K562 (cell line): ENCODE results near the gene INO80E. TPM values are rescaled to one million over a fixed set of nuclear protein-coding genes. Genes with fewer than 3 reads are reported as not detected.

Experiments used
- ATAC-seq: fragments of 200-7000 bp; cut with Tn5 transposase; 3 replicates; pipeline ENCODE4 v1.9.1; 2020; ENCODE audit warnings: moderate library complexity
- BruUV-seq: library from RNA; stranded (reverse); fragments of 400-500 nt; replicated peaks from 2 replicates; lab custom pipeline; 2021; lab: Mats Ljungman, UMichigan
- CTCF ChIA-PET: fragments of 300-600 bp; formaldehyde crosslinking; extraction: SDS; loops from one replicate; lab custom pipeline; 2021; ENCODE audit warnings: low intra/inter-chr PET ratio; lab: Yijun Ruan, JAX
- POLR2A ChIA-PET: fragments of 300-600, 350-650 bp; sonication (Branson Sonifier 250); formaldehyde crosslinking; extraction: SDS; loops from one replicate; lab custom pipeline; 2021; ENCODE audit warnings: antibody characterized with exemption, inconsistent platforms; lab: Yijun Ruan, JAX
- DNase-seq, 4 experiments: peaks; one replicate each; pipeline versions ENCODE4 v3.0.0 to v3.0.0-alpha.2; 2011 to 2018; ENCODE audit warnings: low spot score in 3 of 4, mixed read lengths in 3 of 4; ENCODE audit errors: extremely low read depth in 1 of 4
- FAIRE-seq: peaks from 2 replicates; lab custom pipeline; 2011; peaks lifted over from hg19 to GRCh38; lab: Jason Lieb, UNC
- H2AFZ ChIP-seq: 2 replicates; pipeline ENCODE4 v1.6.0; 2011; ENCODE audit warnings: low read depth, low read length, control low read depth, inconsistent platforms
- H3K27ac ChIP-seq: fragments of 200-600 bp; 3 replicates; pipeline ENCODE4 v1.8.0; 2011; ENCODE audit warnings: low read depth, mild to moderate bottlenecking, control low read depth, inconsistent platforms, low read length, moderate library complexity, mixed read lengths; ENCODE audit errors: extremely low read depth
- H3K27me3 ChIP-seq, 2 experiments: fragments of 300-600 bp in 1 of 2; 2 replicates in 1 of 2; 3 replicates in 1 of 2; pipeline versions ENCODE4 v1.6.0 to v1.8.0; 2011; ENCODE audit warnings: inconsistent platforms in 2 of 2, low read length in 2 of 2, mild to moderate bottlenecking in 1 of 2, mixed read lengths in 1 of 2, moderate library complexity in 1 of 2; ENCODE audit not compliant: control insufficient read depth in 2 of 2, insufficient read depth in 2 of 2
- H3K36me3 ChIP-seq: fragments of 300-600 bp; 3 replicates; pipeline ENCODE4 v1.8.0; 2011; ENCODE audit warnings: mild to moderate bottlenecking, low read length, inconsistent platforms; ENCODE audit not compliant: control insufficient read depth, insufficient read depth
- H3K4me1 ChIP-seq, 2 experiments: fragments of 200-600 bp in 1 of 2; replicated peaks in 1 of 2; 2 replicates in 1 of 2; 3 replicates in 1 of 2; pipeline versions ENCODE4 v1.5.1 to v1.8.0; 2011; ENCODE audit warnings: inconsistent platforms in 2 of 2, low read length in 2 of 2, mild to moderate bottlenecking in 1 of 2, mixed read lengths in 1 of 2, moderate library complexity in 1 of 2; ENCODE audit not compliant: control insufficient read depth in 2 of 2, insufficient read depth in 2 of 2
- H3K4me2 ChIP-seq: 2 replicates; pipeline ENCODE4 v1.6.1; 2011; ENCODE audit warnings: low read length, control low read depth, inconsistent platforms, mixed read lengths; ENCODE audit not compliant: insufficient read depth
- H3K4me3 ChIP-seq: fragments of 200-600 bp; sonication (generic), shearing (Covaris generic); 2 replicates; pipeline ENCODE4 v1.5.1; 2016; ENCODE audit warnings: control low read depth, inconsistent platforms
- H3K79me2 ChIP-seq: fragments of 200-600 bp; 3 replicates; pipeline ENCODE4 v1.8.0; 2011; ENCODE audit warnings: low read length, inconsistent platforms; ENCODE audit not compliant: control insufficient read depth, insufficient read depth
- H3K9ac ChIP-seq, 2 experiments: 2 replicates each; pipeline versions ENCODE4 v1.6.0 to v1.6.1; 2011; ENCODE audit warnings: low read depth in 2 of 2, low read length in 2 of 2, control low read depth in 1 of 2, inconsistent platforms in 1 of 2, mild to moderate bottlenecking in 1 of 2, mixed read lengths in 1 of 2; ENCODE audit not compliant: insufficient read depth in 1 of 2
- H3K9me1 ChIP-seq: one replicate; pipeline ENCODE4 v1.6.0; 2011; ENCODE audit warnings: inconsistent platforms, mild to moderate bottlenecking, low read length, moderate library complexity; ENCODE audit not compliant: control insufficient read depth, insufficient read depth
- H3K9me3 ChIP-seq: replicated peaks from 2 replicates; pipeline ENCODE4 v1.5.1; 2011; ENCODE audit warnings: low read depth, low read length, inconsistent platforms; ENCODE audit not compliant: control insufficient read depth, insufficient read depth
- H4K20me1 ChIP-seq: replicated peaks from 2 replicates; pipeline ENCODE4 v1.6.1; 2011; ENCODE audit warnings: low read length, inconsistent platforms, mixed read lengths; ENCODE audit not compliant: control insufficient read depth, insufficient read depth
- E4F1 ChIP-seq: fragments of 250-450 bp; sonication (Bioruptor Pico); IDR thresholded peaks from 2 replicates; pipeline ENCODE4 v1.5.0; 2021; ENCODE audit warnings: mild to moderate bottlenecking, borderline replicate concordance
- POLR2G ChIP-seq: fragments of 200-400 bp; formaldehyde crosslinking; IDR thresholded peaks from 2 replicates; pipeline ENCODE4 v1.6.1; 2017; ENCODE audit warnings: low read depth, mild to moderate bottlenecking, antibody characterized with exemption, low read length, moderate library complexity
- WGBS: fragments of 100-300 bp; shearing (Covaris generic); methylation state at CpG from one replicate; pipeline ENCODE4 v1.1.6; 2016; ENCODE audit warnings: low coverage, mixed read lengths; ENCODE audit not compliant: insufficient coverage; ENCODE audit errors: missing lambda C conversion rate; 5-methylcytosine and 5-hydroxymethylcytosine counted together
- in situ Hi-C: fragments of 300-500 bp; cut with MboI; formaldehyde crosslinking; loops from 4 replicates; pipeline ENCODE4 v1.15.0; 2018; ENCODE audit warnings: inconsistent platforms, mixed read lengths
- intact Hi-C: fragments of 100-400 bp; cut with micrococcal nuclease; formaldehyde crosslinking; loops from 2 replicates; pipeline ENCODE4 v1.14.2; 2022
- polyA plus RNA-seq, 8 experiments: library from polyadenylated mRNA; depleted of rRNA in 4 of 8; stranded (reverse) in 5 of 8; unstranded in 3 of 8; fragments of >200 nt; fragmentation: Nextera tagmentation in 2 of 8; fragmentation: Illumina TruSeq in 1 of 8; extraction: Ambion mirVana in 2 of 8; extraction: Trizol in 1 of 8; gene quantifications; 2 replicates each; pipeline versions ENCODE4 v1.2.1 to v1.2.3, GENCODE V29; 2011 to 2014; ENCODE audit warnings: inconsistent platforms in 1 of 8, missing spikeins in 1 of 8
- total RNA-seq, 7 experiments: library from RNA; depleted of rRNA in 6 of 7; stranded (reverse); fragments of >200 nt in 6 of 7; fragmentation: Illumina TruSeq in 2 of 7; extraction: Trizol in 2 of 7; gene quantifications; 2 replicates each; pipeline versions ENCODE4 v1.2.1 to v1.2.3, GENCODE V29; 2011 to 2021; ENCODE audit warnings: low replicate concordance in 1 of 7

The INO80E gene
- total and polyA plus RNA-seq, 9 of the 15 experiments (the other 6 are each of a cell fraction or from before 2014, with no cell fraction given), result 0.31 to 102 (median 49.3) TPM

DNA sequence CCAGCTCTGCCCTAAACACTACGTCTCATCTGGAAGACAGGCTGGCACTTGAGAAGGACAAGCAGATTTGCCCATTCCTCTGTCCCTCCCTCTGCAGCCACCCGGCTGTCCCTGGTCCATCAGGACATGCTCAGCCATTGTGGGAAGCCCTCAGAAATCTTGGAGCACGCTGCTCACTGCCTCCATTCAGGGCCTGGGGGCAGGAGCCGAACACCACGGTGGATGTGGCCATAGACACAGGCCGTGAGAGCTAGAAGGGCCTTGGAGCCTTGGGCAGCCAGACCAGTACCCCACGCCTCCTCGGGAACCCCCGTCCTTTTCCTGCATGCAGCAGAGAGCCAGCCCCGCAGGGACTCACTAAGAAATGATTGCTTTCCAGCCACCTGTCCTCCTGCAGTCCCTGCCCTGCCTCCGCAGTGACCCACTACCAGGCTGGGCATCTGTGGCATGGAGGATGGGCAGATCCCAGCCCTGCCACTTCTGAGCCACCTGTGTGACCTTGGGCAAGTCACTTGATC is 11.4 kb downstream of the INO80E start:
- intact Hi-C loops (loop anchor here (5.0 kb wide), 1 partner anchor 145 kb away; the partner anchor contains the start of gene CDIPT), in situ Hi-C loops (no loop called here)
- no peak overlapping the region for H3K9ac ChIP-seq
- FAIRE-seq (no peak), ATAC-seq (no peak), DNase-seq (no peak)
- POLR2A ChIA-PET, result interaction anchor here (0.6 to 0.9 kb wide), 3 partner anchors 64 to 305 kb away, joined by 3 to 4 read pairs (median 3); no protein-coding TSS in a partner anchor
- H3K4me2 ChIP-seq, result no peak overlapping the region
- CTCF ChIA-PET, result no interaction called here
- no TSS peak for BruUV-seq
- H3K9me3 ChIP-seq, result no peaks in the 10 kb centered on the region
- no peak overlapping the region for H3K27ac ChIP-seq
- peaks cover 5% of the 10 kb centered on the region; the same call in 1 of the 2 replicates for H4K20me1 ChIP-seq
- TF ChIP-seq POLR2G (peak; percentile 32; the same call in 1 of the 2 replicates), E4F1 (no peak)
- 38% methylated on average over 11 of the region's 11 CpGs for WGBS
- H2AFZ ChIP-seq, result no peak overlapping the region
- H3K27me3 ChIP-seq, result peaks cover 0 to 9% of the 10 kb centered on the region in 2 experiments; a peak in 3 of 5 replicates
- peaks cover 0 to 77% of the 10 kb centered on the region in 2 experiments; a peak in 2 of 5 replicates for H3K4me1 ChIP-seq
- H3K79me2 ChIP-seq, result no peaks in the 10 kb centered on the region
- H3K9me1 ChIP-seq, result no peaks in the 10 kb centered on the region
- H3K36me3 ChIP-seq, result peaks cover 9% of the 10 kb centered on the region; the same call in 1 of the 3 replicates
- H3K4me3 ChIP-seq, result no peak overlapping the region
